Measurements from ENCODE around the gene DDRGK1. TPM values are rescaled to one million over a fixed set of nuclear protein-coding genes. Genes with fewer than 3 reads are reported as not detected.
A peak's percentile ranks its signal among the peaks of the same experiment; 100 is the strongest.

DDRGK1 gene
- total and polyA plus RNA-seq, 4 donors, result 16.8 to 72.4 (median 48.5) TPM

GRCh38 chr20:3239026-3239866 is 34.8 kb upstream of the DDRGK1 start, which contains the start of gene SLC4A11:
Gene SLC4A11 (minus strand): TSS chr20:3239190. CDS start chr20:3239137, 53 bp downstream.
- DNase-seq (ENCODE audit: low spot score), result no peak
- Histone ChIP-seq H3K27me3 (ENCODE audit: control insufficient read depth in 4 of 4, insufficient read depth in 4 of 4, low read length in 3 of 4) (peaks cover 0 to 8% (median 1%) of the 10 kb centered on the region in 4 donors), H3K9ac (ENCODE audit: low read depth in 1 of 2, low read length in 2 of 2) (no peak within 1 kb of the TSS), H3K4me3 (ENCODE audit: low read depth in 1 of 3, low read length in 3 of 3) (peak within 1 kb of the TSS; percentile 18 to 76 (median 36)), H3K27ac (ENCODE audit: low read depth in 1 of 2, low read length in 2 of 2) (no peak within 1 kb of the TSS), H3K4me1 (ENCODE audit: control insufficient read depth in 4 of 4, insufficient read depth in 4 of 4, low read length in 3 of 4) (peaks cover 8 to 21% (median 14%) of the 10 kb centered on the region in 4 donors), H3K9me3 (ENCODE audit: control insufficient read depth in 4 of 4, low read length in 3 of 4) (no peaks in the 10 kb centered on the region), H3K36me3 (ENCODE audit: control insufficient read depth in 4 of 4, insufficient read depth in 3 of 4, low read depth in 1 of 4, low read length in 3 of 4) (no peaks in the 10 kb centered on the region)
- TF ChIP-seq EGR1 (IDR thresholded peaks at IDR 0.05; ENCODE audit: low read depth in 2 of 2), result no peak
- TF ChIP-seq FOXA2 (IDR thresholded peaks at IDR 0.05), result no peak
- no peak for TF ChIP-seq HNF4G (IDR thresholded peaks at IDR 0.05)
- no peak for TF ChIP-seq ZBTB33 (IDR thresholded peaks at IDR 0.05)
- TF ChIP-seq NR2F2 (IDR thresholded peaks at IDR 0.05), result no peak
- TF ChIP-seq YY1 (IDR thresholded peaks at IDR 0.05), result no peak
- TF ChIP-seq MAX (IDR thresholded peaks at IDR 0.05), result no peak
- TF ChIP-seq CTCF (IDR thresholded peaks at IDR 0.05; ENCODE audit: low read depth, low read length, missing input control), result no peak
- TF ChIP-seq RAD21 (IDR thresholded peaks at IDR 0.05), result no peak
- TF ChIP-seq JUND (IDR thresholded peaks at IDR 0.05), result no peak
- TF ChIP-seq HNF4A (conservative IDR thresholded peaks at IDR 0.05), result no peak
- 2% methylated on average over 107 of the region's 107 CpGs for WGBS

GRCh38 chr20:3238616-3239025 is 34.1 kb upstream of the DDRGK1 start:
- Histone ChIP-seq H3K9ac (ENCODE audit: low read depth in 1 of 2, low read length in 2 of 2) (no peak overlapping the region), H3K36me3 (ENCODE audit: control insufficient read depth in 4 of 4, insufficient read depth in 3 of 4, low read depth in 1 of 4, low read length in 3 of 4) (no peaks in the 10 kb centered on the region), H3K4me1 (ENCODE audit: control insufficient read depth in 4 of 4, insufficient read depth in 4 of 4, low read length in 3 of 4) (peaks cover 8 to 21% (median 14%) of the 10 kb centered on the region in 4 donors), H3K27me3 (ENCODE audit: control insufficient read depth in 4 of 4, insufficient read depth in 4 of 4, low read length in 3 of 4) (peaks cover 0 to 8% (median 1%) of the 10 kb centered on the region in 4 donors), H3K9me3 (ENCODE audit: control insufficient read depth in 4 of 4, low read length in 3 of 4) (no peaks in the 10 kb centered on the region), H3K4me3 (ENCODE audit: low read depth in 1 of 3, low read length in 3 of 3) (peak overlapping the region; percentile 18 to 76 (median 36)), H3K27ac (ENCODE audit: low read depth in 1 of 2, low read length in 2 of 2) (no peak overlapping the region)
- no peak for DNase-seq (ENCODE audit: low spot score)
- WGBS, result under 1% methylated on average over 48 of the region's 48 CpGs
- TF ChIP-seq REST (IDR thresholded peaks at IDR 0.05) (no peak), NR2F2 (IDR thresholded peaks at IDR 0.05) (no peak), GABPA (IDR thresholded peaks at IDR 0.05 in 1 of 2, conservative IDR thresholded peaks at IDR 0.05 in 1 of 2) (no peak), MAX (IDR thresholded peaks at IDR 0.05) (no peak), FOXA2 (IDR thresholded peaks at IDR 0.05) (no peak), JUND (IDR thresholded peaks at IDR 0.05) (no peak), HNF4A (conservative IDR thresholded peaks at IDR 0.05) (no peak), FOXA1 (IDR thresholded peaks at IDR 0.05) (no peak), RAD21 (IDR thresholded peaks at IDR 0.05) (no peak), HNF4G (IDR thresholded peaks at IDR 0.05) (no peak), TAF1 (conservative IDR thresholded peaks at IDR 0.05) (no peak), RXRA (IDR thresholded peaks at IDR 0.05) (no peak), CTCF (IDR thresholded peaks at IDR 0.05; ENCODE audit: low read depth, low read length, missing input control) (no peak), YY1 (IDR thresholded peaks at IDR 0.05) (no peak), ATF3 (IDR thresholded peaks at IDR 0.05) (no peak), EGR1 (IDR thresholded peaks at IDR 0.05; ENCODE audit: low read depth in 2 of 2) (no peak)

All from liver (tissue), 9 donors.